Myometrial cell (primary cell): ENCODE results near the gene NDUFS6. TPM values are rescaled to one million over a fixed set of nuclear protein-coding genes. Genes with fewer than 3 reads are reported as not detected.

ENCODE experiments used
- total RNA-seq: library from RNA; depleted of rRNA; stranded (reverse); fragments of >200 nt; gene quantifications from 2 replicates; pipeline ENCODE4 v1.2.3, GENCODE V29; 2015

The NDUFS6 gene
- 56.7 and 66.0 TPM in 2 replicates for total RNA-seq

DNA sequence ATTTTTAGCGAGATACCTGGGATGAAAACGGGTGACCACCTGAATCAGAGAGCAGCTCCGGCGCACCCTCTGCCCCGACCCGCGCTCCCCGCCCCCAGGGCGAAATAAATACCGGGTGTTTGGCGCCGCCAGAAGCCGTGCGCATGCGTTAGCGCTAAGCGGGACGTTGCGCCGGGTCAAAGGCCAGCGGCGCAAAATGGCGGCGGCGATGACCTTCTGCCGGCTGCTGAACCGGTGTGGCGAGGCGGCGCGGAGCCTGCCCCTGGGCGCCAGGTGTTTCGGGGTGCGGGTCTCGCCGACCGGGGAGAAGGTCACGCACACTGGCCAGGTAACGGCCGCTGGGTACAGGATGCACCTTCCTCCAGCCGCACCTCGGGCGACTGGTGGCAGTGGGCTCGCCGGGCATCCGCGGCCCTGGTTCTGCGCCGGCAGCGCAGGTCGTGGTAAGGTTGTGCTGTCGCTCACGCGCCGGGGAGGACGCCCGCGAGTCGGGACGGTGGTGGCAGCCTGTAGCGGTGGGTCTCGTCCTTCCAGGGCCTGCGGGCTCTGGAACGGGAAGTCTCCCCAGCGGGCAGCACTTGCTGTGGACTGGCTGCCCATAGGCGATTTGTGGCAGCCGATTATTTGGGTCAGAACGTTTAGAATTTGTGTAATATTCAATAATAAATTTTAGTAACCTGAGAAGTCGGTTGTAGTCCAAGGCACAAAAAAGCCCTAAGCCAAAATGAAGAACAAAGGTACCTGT lies at the start of gene NDUFS6:
Gene NDUFS6, plus strand, starts transcription at position 186 of the 745 bp plus-strand sequence. Its CDS starts 11 bp downstream, at position 197.

DNA sequence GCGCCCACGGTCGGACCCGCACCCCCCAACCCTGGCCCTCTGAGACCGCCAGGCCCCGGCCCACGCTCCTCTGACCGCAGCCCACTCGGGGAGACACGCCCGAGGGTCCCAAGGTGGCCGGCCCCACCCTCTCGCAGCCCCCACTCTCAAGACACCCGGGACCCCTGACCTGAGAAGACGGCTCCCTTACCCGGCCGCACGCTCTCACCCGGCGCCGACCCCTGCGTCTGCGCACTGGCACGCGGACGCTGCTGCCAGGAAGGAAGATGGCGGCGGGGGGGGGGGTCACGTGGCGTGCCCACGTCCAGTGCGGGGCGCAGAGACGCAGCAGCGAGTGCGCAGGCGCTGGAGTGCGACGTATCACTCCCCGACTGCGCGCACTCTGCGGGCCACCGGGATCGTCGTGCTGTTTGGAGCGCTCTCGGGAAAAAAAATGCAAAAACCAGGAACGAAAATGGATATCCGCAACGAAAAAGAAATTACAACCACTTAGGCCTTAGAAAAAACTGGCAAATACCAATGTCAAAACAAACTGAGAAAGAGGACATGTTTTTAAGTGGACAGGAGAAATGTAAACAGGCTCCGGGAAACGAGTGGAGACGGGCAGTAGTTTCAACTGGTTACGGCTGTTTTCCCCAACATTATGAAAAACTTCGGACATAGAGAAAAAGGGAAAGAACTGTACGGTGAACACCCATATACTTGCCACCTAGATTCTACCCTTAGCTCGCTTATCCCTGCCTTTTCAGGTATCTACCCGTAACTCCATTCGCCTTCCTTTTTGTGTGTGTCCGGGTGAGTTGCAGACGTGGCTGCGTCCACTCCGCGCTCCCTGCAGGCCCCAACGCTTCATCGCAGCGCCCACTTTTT lies 1.4 kb upstream of the NDUFS6 start, which contains the start of gene MRPL36:
Gene MRPL36, minus strand, starts transcription at position 236 of the 870 bp plus-strand sequence. CDS start 902 bp downstream, outside the sequence.

Other genes with a start within 250 kb of the NDUFS6 start
- 50.5 and 76.7 TPM in 2 replicates for gene MRPL36, start 1.6 kb upstream of the NDUFS6 start, total RNA-seq
- gene IRX4, start 81.5 kb downstream of the NDUFS6 start, total RNA-seq, result not detected in 2 replicates